GM21825 (cell line): ENCODE data around the gene GRIK5.
"Not testable (repeated sequence)": the region's sequence is repeated elsewhere in the genome, so short reads cannot be mapped to it uniquely, and the experiment has no call there.

ENCODE experiments used
- ATAC-seq: cut with Tn5 transposase; IDR thresholded peaks from one replicate; pipeline ENCODE4 v1.9.1; 2021; ENCODE audit warnings: mild to moderate bottlenecking, moderate library complexity; ENCODE audit not compliant: unreplicated experiment

GRIK5 gene

DNA sequence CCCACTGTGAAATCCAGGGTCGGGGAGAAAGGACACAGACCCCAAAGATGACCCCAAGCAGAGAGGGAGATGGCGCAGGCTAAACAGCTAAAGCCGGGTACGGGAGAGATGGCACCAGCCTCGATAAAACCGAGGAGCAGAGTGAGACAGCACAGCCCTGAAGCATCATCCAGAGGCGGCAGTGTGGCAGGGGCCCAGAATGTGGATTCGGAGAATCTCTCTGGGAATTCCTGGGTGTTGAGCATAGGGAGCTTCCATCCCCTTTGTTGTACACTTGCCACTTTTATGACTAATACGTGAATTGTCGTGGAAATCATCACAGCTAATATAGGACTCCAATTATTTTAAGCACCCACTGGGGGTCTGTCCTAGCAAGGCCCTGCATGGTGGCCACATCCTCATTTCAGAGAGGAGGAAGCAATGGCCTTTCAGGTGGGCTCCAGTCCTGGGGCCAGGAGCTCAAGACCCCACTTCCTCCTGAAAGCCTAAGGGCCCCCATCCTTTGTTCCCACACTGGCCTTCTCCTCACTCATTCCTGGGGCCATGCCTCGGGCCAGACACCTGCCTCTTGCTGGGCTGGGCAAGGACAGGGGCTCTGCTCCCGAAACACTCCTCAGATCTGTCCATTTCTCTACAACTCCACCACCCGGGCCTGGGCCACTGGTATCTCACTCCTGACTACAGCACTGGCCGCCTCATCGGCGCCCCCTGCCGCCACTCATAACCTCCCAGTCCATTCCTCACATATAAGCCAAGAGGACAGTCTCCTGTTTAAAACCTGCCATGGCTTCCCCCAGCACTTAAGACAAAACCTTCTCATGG, 46.7 kb downstream of the GRIK5 start:
- no peak for ATAC-seq

DNA sequence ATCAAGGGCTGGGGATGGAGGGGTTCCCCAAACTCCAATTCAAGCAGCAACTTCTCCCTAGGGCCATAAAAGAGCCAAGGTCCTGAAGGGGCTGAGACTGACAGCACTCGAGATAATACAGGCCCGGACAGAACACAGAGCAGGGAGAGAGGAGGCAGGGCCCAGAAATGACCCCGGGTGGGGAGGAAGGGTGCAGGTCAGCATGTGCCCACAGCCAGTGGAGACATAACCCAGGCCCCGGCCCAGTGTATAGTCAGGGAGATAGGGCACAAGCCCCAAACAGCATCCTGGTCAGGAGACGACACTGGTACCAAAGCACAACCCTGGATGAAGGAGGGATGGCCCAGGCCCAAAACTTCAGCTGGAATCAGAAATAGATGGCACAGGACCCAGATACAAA, 47.4 kb downstream of the GRIK5 start:
- no peak for ATAC-seq

DNA sequence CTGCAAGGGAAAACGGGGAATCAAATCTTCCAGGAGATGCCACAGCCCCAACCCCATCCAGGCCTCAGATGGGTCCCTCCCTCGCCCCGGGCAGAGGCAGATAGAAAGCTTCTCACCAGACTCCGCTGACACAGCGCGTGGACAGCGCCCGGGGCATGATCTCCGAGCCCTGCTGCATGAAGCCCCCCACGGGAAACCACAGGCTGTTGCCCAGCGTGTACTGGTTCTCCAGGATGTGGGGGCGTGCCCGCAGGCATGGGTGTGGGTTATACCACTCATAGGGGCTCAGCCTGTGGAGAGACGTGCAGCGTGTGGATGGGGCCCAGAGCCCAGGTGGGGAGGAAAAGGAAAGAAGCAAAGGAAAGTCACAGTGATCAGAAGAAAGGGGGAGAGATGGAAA, 48.8 kb downstream of the GRIK5 start:
- no peak for ATAC-seq

DNA sequence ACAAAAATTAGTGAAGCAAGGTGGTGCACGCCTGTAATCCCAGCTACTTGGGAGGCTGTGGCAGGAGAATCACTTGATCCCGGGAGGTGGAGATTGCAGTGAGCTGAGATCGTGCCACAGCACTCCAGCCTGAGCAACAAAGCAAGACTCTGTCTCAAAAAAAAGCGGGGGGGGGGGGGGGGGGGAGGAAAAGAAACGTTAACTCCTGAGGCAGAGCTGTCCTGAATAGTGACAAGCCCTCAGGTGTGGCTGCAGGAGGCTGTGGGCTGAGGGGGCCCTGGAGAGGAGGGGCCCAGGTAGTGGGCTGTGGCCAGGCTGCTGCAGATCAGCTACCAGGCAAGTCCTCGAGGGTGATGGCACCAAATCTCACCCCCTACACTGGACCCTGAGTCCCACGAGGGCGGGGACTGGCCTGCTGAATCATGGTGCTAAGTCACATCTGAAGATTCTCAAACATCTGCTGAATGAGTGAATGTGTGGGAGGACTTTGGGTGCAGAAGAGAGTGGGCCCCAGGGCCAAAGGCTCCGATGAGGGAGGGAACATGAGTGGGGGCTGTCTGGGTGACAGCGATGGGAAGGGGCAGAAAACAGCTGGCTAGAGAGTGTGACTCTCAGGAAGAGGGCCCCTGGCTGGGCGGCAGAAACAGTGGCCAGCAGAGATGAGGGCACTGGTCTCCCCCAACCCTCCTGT, 51.4 kb downstream of the GRIK5 start:
- ATAC-seq, result no peak

DNA sequence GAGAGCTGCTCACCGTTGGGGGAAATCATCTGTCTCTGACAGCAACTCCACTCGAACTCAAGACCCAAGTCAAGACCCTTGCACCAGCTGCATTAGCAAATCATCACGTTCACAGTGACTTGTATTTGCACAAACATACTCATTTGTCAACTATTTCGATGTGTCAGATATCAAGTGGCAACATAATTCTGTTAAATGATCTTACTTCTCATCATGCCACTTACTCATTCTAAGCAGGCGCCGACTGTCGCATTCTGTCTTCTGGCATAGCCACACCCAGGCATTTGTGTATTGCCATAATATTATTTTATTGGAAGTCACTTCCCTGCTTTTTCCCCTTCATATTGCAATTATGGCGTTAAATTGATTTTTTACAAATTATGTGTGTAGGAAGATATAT, 53.0 kb downstream of the GRIK5 start:
- ATAC-seq, result no peak

DNA sequence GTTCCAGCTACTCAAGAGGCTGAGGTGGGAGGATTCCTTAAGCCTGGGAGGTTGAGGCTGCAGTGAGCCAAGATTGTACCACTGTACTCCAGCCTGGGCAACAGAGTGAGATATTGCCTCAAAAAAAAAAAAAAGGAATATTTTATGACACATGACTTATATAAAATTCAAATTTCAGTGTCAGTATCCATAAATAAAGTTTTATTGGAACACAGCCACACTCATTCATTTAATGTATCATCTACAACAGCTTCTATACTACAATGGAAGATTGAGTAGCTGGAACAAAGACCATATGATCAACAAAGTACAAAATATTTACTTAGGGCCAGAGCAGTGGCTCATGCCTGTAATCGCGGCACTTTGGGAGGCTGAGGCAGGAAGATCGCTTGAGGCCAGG, 57.3 kb downstream of the GRIK5 start:
- not testable (repeated sequence) for ATAC-seq

DNA sequence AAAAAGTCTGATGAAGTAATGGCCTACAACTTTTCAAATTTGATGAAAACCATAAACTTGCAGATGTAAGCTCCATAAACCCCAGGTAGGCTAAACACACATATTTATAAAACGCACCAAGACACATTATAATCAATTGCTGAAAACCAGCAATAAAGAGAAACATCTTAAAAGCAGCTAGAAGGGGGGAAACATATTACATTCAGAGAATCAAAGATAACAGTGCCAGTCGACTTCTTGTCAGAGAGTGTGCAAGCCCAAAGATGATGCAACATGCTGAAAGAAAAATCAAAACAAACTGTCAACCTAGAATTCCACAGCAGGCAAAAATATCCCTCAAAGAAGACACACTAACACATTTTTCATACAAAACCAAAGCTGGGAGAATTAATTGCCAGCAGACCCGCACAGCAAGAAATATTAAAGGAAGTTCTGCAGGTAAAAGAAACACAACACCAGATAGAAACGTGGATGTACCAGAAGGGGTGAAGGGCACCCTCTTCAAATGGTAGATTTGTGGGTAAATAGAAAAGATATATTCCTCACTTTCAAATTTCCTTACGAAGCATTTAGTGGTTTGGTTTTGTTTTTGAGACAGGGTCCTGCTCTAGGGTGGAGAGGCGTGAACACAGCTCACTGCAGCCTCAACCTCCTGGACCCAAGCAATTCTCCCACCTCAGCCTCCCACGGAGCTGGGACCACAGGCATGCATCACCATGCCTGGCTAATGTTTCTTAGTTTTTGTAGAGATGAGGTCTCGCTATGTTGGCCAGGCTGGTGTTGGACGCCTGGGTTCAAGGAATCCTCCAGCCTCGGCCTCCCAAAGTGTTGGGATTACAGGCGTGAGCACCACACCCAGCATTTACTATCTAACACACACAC, 59.5 kb downstream of the GRIK5 start:
- no peak for ATAC-seq

DNA sequence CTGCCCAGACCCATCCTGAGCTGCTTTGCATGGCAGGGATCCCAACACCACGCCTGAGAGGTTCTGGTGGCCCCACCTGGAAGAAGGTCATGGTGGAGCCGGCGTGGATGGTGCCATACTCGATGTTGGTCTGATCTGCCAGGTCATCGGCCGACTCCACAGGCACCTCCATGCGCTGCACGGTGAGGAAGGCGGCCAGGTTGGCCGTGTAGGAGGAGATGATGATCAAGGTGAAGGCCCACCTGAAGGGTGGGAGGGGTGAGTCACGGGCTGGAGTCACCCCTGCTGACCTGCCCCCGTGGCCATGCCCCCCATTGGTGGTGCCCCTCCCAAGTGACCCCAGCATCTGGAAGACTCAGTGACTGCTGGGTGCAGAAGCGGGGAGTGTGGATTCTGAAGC, 63.4 kb downstream of the GRIK5 start:
- ATAC-seq, result no peak

DNA sequence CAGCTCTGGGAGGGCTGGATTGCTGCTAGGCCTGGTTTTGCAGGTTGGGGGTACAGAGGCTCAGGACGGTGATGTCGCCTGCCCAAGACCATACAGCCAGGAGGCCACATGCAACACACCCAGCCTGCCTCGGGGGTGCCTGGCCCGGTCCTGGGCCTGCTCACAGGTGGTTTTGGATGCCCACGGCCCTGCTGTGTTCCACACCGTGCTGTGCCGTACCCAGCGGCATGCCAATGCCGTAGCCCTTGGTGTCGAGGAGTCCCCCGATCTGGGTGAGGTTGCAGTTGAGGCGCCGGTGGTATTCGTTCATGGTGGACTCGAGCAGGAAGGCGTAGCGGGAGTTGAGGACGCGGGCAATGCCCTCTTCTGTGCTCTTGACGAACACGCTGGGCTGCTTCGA, 64.5 kb downstream of the GRIK5 start:
- ATAC-seq, result no peak

DNA sequence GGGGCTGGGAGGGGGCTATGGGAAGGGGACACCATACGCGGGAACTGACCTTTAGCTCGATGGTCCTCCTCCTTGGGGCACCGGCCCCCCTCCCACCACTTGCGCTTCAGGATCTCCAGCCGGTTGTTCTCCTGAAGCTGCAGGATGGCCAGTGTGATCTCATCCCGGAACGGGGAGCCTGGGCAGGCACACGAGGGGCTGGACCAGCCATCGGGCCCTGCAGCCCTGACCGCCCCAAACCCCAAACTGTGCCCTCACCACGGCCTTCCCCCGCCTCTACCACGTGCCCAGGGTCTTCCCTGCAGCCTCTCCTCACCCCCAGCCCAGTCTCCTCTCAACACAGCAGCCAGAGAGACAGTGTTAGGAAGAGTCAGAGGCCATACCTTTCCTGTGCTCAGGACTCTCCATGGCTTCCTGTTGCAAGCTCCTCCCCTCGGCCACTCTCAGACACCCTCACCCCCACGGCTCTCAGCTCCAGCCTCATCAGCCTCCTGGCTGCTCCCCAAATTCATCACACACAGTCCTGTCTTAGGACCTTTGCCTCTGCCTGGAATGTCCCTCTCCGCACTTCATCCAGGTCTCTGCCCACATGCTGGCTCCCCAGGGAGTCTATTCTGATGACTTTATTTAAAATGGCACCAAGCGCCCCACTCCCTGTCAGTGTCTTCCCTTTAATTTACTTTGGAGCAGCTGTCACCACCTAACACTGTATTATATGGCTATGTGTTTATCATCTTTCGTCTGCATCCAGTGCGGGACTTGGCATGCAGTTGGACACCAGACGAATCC, 66.3 kb downstream of the GRIK5 start:
- ATAC-seq, result no peak

DNA sequence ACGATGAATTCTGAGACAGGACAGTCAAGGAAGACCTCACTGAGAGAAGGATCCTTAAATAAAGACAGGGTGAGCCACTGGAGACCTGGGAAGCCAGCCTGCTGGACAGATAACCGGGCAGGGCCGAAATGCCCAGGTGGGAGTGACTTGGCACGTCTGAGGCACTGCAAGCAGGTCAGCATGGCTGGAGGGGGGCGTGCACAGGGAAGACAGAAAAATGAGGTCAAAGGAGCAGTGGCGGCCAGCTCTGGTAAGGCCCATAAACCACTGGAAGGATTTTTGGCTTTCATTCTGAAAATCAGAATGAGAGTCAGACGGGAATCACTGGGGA, 70.2 kb downstream of the GRIK5 start:
- no peak for ATAC-seq

DNA sequence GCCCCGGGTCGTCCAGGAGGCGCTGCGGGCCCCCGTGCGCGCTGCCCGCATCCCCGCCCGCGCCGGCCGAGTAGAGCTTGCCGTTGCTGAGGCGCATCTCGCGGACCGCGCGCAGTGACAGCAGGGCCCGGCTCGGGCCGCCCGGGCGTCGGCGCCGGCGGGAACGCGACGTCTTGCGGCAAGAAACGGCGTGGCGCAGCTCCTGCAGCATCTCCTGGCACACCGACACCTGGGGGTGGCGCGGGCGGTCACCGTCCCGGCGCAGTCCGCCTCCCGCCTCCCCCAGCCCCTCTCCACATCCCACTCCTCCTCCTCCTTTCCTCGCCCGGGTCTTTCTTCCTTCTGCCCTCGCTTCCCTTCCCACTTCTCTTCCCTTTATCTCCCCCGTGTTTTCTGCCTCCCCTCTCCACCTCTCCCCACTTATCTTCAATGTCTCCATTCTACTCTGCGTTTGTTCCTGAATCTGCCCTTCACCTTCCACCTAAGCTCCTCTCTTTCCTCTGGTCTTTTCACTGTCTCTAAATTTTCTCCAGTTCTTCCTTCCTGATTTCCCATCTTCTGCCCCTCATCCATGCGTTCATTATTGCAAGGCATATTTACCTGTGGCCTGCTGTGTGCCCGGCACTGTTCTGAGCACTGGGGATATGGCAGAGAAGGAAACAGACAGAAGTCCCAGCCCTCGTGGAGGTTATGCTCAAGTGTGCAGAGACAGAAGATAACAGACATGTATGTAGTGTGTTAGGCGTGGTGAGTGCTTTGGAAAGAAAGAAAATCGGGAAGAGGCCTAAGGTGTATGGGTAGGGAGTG, 70.7 kb downstream of the GRIK5 start:
- ATAC-seq, result no peak

DNA sequence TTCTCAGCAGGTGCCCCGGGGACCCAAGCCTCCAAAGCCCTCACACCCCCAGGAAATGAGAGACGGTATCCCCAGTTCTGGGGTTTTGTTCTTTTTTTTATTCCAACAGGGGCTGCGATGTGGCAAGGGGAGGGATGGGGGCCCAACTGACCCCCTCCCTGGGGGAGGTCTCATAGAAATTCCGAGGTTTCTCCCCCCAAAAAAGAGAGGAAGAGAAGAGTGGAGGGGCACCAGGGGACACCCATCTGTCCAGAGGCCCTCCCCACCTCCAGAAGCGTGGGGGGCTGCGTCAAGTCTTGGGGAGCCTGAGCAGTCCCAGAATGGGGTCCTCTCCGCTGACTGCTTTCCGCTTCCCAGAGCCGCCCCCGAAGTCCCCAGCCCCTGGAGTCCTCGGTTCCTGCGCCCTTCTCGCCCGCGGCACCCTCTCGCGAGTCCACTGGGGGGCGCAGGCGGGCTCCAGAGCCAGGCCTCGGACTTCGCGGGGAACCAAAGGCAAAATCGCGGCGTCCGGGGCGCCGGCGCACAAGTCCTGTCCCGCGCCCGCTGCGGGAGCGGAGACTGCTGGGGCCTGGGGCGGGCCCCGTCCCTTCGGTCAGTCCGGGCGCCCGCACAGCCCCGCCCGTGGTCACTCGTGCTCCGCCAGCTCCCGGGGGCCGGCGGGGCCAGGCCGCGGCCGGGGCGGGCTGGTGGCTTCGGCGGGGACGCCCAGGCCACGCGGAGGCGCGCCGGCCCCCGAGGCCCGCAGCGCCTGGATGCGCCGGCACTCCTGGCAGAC, 71.6 kb downstream of the GRIK5 start:
- ATAC-seq, result no peak

DNA sequence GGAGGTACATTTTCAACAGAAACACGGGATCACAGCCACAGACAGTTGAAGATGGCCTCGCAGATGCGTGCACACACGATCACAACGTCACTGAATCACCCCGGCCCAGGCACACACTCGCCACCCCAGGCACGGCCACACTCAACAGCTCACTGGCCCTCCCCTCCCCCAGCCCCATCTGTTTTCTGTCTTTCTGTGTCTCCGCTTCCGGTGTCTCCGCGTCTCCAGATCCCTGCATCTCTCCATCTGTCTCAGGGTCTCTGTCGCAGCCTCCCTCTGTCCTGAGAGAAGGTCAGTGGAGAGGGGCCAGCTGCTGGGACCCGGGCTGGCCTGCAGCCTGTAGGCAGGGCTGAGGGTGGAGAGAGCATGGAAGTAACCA, 72.2 kb downstream of the GRIK5 start:
- ATAC-seq, result no peak

DNA sequence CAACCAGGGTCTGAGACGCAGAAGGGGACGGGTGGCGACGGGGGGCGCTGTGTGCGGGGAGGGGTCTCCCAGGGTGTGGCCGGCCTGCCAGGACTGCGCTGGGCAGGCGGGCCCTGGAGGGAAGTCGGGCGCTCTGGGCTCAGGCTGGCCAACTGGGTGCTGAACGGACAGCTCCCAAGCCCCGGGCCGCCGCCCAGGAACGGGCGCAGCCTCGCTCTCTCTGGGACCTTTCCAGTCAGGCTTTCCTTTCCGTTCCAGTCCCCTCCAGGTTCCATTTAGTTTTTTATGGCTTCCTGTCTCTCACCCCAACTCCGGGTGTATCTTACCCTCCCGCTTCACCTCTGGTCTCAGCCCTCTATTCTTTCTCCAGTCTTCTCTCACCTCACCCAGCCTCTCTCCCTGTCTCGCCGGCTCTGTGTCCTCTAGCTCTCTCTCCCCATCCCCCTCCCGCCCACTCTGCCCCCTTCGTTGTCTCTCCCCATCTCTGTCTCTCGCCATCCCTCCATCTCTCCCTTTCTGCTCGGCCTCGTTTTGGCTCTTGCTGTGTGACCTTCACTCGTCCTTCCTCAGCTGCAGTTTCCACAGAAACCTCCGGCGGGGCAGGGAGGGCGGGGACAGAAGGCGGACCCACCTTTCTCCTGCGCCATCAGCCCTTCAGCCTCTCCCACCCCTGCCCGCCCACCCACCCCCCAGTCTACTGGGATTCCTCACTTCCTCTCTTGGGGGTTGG, 72.7 kb downstream of the GRIK5 start:
- ATAC-seq, result no peak

DNA sequence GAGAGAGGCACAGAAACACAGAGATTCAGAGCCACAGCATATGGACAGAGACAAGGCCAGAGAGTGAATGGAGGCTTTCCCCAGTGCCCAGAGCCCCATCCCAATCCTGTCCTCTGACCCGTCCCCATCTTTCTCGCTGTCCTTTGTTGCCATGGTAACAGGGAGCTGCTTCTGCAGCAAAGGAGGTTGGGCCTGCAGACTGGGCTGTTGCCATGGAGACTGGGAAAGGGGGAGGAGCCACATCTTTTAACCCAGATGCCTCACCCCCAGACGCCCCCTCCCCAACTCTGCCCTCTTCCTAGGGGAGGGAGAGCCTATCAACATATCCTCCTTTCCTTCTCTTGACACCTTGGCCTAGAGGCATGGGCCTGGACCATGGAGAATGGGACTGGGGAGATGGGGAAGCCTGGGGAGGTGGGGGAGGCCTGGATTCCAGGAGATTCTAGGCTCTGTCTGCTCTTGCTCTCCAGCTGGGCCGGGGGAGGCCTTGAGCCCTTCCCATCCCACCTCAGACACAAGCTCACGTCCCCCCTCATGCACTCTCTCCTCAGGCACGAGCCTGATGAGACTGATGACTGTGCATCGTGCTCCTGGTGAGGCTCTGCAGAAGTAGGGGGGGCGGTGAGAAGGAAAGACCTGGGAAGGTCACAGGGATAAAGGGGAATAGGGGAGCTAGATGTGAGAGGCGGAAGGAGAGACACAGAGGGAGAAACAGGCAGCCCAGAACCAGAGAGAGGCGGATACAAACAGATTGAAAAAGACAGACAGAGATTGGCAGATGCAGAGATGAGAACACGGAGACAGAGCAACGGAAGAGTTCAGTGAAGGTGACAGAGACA, 73.8 kb downstream of the GRIK5 start:
- no peak for ATAC-seq

DNA sequence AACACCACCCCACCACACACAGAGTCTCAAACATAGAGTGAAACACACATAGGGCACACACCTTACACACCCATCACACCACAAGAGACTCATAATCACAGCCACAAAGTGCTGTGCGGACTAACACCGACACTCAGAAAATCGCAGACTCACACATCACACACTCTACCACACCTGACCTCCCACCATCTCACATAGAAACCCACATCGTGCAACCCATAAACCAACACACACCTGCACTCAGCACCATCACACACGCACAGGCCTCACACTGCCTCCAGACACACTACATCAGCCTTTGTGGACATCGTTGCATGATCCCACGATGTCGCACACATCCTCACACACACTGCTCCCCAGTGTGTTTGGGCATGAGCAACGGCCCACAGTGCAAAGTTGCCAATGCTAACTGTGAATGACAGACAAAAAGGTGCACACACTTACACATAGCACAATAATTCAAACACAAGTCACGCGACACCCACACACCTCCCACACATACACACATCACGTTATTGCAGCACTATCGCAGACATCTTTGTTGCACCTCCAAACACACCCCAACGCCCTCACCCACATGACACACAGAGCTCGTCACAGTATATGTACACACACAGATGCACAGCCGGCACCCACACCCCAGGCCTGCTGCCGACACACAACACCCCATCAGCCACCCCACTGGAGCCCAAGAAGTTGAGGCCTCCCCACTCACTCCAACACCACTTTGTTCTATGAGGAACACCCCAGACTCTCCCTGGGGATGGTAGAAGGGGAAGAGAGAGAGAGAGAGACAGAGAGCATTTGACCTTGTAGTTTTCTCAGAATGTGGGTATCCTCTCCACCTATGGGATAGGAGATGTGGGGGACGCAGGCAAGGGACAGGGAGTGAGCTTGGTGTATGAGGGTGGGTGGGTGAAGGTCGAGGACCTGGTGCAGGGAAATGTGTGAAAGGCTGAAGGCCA, 74.7 kb downstream of the GRIK5 start:
- ATAC-seq, result no peak
